BJ (cell line): Measurements from ENCODE around the gene TEP1. TPM values are rescaled to one million over a fixed set of nuclear protein-coding genes. Genes with fewer than 3 reads are reported as not detected.

ENCODE experiments used
- CTCF ChIA-PET: fragments of 350-600 bp; formaldehyde crosslinking; extraction: SDS; loops from one replicate; lab custom pipeline; 2021; ENCODE audit warnings: antibody characterized with exemption, inconsistent platforms; lab: Yijun Ruan, JAX
- POLR2A ChIA-PET: fragments of 300-600 bp; sonication (Branson Sonifier 250); formaldehyde crosslinking; extraction: SDS; loops from one replicate; lab custom pipeline; 2021; ENCODE audit warnings: antibody characterized with exemption; lab: Charles Lee
- DNase-seq: peaks from one replicate; pipeline ENCODE4 v3.0.0-alpha.2; 2011; ENCODE audit warnings: low read depth
- H3K27me3 ChIP-seq: 2 replicates; pipeline ENCODE4 v1.6.0; 2011; ENCODE audit warnings: low read length; ENCODE audit not compliant: control insufficient read depth, insufficient read depth
- H3K36me3 ChIP-seq: 2 replicates; pipeline ENCODE4 v1.5.1; 2011; ENCODE audit warnings: low read length; ENCODE audit not compliant: control insufficient read depth, insufficient read depth
- H3K4me3 ChIP-seq: 2 replicates; pipeline ENCODE4 v1.5.1; 2011; ENCODE audit warnings: low read depth, mild to moderate bottlenecking, control low read depth, low read length
- polyA plus RNA-seq: library from polyadenylated mRNA; depleted of rRNA; stranded (reverse); fragments of >200 nt; gene quantifications from 2 replicates; pipeline ENCODE4 v1.2.3, GENCODE V29; 2011
- TF ChIP-seq, protein P1 (sequence below): IDR thresholded peaks from 2 replicates; pipeline ENCODE4 v1.5.1; 2011; ENCODE audit warnings: low read depth, mild to moderate bottlenecking, control low read depth, inconsistent platforms, low read length, moderate library complexity; ENCODE audit not compliant: insufficient read depth

Gene TEP1
- polyA plus RNA-seq, 1 experiment, result 12.2 TPM

DNA sequence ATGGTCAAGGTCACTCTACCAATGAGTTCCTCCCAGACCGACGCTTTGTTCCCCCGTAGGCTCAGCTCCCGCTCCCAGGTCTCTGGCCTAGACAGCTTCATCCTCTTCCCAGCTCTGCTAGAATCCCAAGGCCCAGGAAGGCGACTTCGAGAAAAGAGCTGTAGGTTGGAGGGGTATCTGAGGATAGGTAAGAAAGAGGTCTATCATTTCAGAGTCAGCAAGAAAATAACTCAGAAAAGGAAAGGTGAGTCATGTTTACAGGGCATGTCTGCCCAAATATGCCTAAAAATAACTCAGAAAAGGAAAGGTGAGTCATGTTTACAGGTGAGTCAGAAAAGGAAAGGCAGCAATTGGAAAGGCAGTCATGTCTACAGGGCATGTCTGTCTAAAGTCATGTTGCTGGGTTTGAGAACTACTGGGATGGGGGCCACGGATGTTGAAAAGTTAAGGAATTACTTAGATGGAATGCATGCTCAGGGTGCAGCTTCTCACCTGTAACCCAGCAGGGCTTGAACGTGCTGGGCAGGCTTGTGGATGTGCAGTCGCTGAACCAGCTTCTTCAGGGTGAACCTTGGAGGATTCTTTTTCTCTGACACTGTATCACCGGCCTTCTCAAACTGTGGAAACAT, 12.2 kb downstream of the TEP1 start:
- TF ChIP-seq, protein P1, sequence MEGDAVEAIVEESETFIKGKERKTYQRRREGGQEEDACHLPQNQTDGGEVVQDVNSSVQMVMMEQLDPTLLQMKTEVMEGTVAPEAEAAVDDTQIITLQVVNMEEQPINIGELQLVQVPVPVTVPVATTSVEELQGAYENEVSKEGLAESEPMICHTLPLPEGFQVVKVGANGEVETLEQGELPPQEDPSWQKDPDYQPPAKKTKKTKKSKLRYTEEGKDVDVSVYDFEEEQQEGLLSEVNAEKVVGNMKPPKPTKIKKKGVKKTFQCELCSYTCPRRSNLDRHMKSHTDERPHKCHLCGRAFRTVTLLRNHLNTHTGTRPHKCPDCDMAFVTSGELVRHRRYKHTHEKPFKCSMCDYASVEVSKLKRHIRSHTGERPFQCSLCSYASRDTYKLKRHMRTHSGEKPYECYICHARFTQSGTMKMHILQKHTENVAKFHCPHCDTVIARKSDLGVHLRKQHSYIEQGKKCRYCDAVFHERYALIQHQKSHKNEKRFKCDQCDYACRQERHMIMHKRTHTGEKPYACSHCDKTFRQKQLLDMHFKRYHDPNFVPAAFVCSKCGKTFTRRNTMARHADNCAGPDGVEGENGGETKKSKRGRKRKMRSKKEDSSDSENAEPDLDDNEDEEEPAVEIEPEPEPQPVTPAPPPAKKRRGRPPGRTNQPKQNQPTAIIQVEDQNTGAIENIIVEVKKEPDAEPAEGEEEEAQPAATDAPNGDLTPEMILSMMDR, result no peak
- ChIA-PET CTCF (interaction anchor here (1.6 kb wide), 1 partner anchor 15 kb away, joined by 6 read pairs; no protein-coding TSS in a partner anchor), POLR2A (no interaction called here)
- no peaks in the 10 kb centered on the region for H3K27me3 ChIP-seq
- no peak for DNase-seq
- no peak overlapping the region for H3K4me3 ChIP-seq
- H3K36me3 ChIP-seq, result peaks cover 26% of the 10 kb centered on the region

DNA sequence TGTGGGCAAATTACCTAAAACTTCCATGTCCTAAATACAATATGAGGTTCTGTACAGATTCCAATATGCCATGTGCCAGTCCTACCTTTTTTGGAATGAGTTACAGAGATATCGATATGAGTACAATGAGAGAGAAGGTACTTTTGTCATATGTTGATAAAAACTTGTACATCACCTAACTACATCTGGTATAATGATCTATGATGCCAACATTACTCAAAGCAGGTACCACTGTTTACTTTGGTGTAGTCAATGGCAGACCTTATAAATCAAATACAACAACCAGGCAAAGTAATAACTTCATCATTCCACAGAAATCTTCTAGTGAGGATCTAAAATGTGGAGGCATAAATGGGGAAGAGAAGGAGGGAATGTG, 12.7 kb downstream of the TEP1 start:
- Histone ChIP-seq H3K36me3 (peaks cover 27% of the 10 kb centered on the region), H3K27me3 (no peaks in the 10 kb centered on the region), H3K4me3 (no peak overlapping the region)
- ChIA-PET POLR2A (no interaction called here), CTCF (interaction anchor here (1.6 kb wide), 1 partner anchor 15 kb away, joined by 6 read pairs; no protein-coding TSS in a partner anchor)
- no peak for DNase-seq
- TF ChIP-seq, protein P1, result no peak

DNA sequence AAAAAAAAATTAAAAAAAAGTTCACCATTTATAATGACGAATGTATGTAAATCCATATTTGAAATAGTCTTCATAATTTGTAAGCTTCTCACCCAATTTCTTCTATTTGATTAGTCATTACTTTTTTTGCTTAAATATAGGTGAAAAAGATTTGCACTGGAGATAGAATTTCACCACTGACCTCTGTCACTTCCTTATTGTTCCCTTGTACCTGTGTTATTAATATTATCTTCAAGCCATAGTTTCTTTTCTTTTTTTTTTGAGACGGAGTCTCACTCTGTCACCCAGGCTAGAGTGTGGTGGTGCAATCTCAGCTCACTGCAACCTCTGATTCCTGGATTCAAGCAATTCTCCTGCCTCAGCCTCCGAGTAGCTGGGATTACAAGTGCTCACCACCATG, 15.8 kb downstream of the TEP1 start:
- ChIA-PET CTCF (no interaction called here), POLR2A (no interaction called here)
- H3K4me3 ChIP-seq, result no peak overlapping the region
- no peaks in the 10 kb centered on the region for H3K27me3 ChIP-seq
- TF ChIP-seq, protein P1, result no peak
- no peak for DNase-seq
- peaks cover 22% of the 10 kb centered on the region for H3K36me3 ChIP-seq

DNA sequence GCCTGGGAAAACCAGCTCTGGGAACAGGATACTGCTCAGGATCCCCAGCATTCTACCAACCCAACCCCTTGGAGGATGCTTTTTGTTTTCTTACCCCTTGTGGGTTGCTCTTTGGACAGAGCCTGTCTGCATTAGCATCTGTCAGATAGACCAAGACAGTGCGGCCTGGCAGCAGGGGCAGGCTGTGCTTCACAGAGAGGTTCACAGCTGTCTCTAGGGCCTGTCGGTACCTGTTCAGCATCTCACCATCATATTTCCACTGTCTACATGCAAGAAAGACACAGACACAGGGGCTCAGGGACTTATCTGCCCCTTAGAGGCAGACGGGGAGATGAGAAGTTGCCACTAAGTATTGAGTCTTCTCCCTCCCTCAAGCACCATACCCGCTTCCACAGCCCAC, 21.8 kb downstream of the TEP1 start:
- CTCF ChIA-PET, result interaction anchor here (0.9 kb wide), 1 partner anchor 41 kb away, joined by 4 read pairs; no protein-coding TSS in a partner anchor
- Histone ChIP-seq H3K4me3 (no peak overlapping the region), H3K36me3 (peaks cover 23% of the 10 kb centered on the region), H3K27me3 (no peaks in the 10 kb centered on the region)
- no peak for DNase-seq
- TF ChIP-seq, protein P1, result no peak
- POLR2A ChIA-PET, result no interaction called here

DNA sequence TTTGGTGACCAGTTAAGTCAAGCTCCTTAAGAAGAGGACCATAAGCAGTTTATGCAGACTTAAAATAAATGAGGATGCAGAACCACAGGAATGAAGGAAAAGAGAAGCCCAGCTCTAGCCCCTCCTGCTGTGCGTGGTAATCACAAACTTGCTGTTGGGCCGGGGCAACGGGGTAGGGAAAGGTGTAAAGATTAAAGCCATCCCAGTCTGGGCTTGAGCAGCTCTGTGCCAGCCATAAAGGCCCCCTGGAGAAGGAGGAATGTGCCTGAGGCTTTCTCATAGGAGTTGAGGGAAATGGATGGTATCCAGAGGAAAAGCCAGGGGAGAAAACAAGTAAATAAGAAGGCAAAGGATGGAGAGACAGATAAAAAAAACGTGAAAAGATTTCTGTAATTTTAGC, 25.1 kb downstream of the TEP1 start:
- ChIA-PET CTCF (interaction anchor here (1.0 kb wide), 1 partner anchor 705 kb away, joined by 4 read pairs; no protein-coding TSS in a partner anchor), POLR2A (no interaction called here)
- H3K4me3 ChIP-seq, result no peak overlapping the region
- no peaks in the 10 kb centered on the region for H3K27me3 ChIP-seq
- TF ChIP-seq, protein P1, result no peak
- DNase-seq, result no peak
- peaks cover 37% of the 10 kb centered on the region for H3K36me3 ChIP-seq
